H1 (cell line): ENCODE data around the gene LCNL1. TPM values are rescaled to one million over a fixed set of nuclear protein-coding genes. Genes with fewer than 3 reads are reported as not detected.

Experiments
- CBX8 ChIP-seq: fragments of 300-800, 300-1000 bp; sonication (generic); IDR thresholded peaks from 2 replicates; pipeline ENCODE4 v1.7.1; 2016; ENCODE audit warnings: low read depth, low read length, borderline replicate concordance
- TEAD4 ChIP-seq: IDR thresholded peaks from 2 replicates; pipeline ENCODE4 v1.6.1; 2012; ENCODE audit warnings: low read depth, low read length, inconsistent platforms, mixed read lengths
- polyA plus RNA-seq, 7 experiments: library from polyadenylated mRNA; depleted of rRNA in 3 of 7; stranded (reverse) in 5 of 7; unstranded in 2 of 7; fragments of >200 nt in 5 of 7; fragments of 200-250 nt in 2 of 7; gene quantifications; 1 replicate in 5 of 7; 2 replicates in 1 of 7; 4 replicates in 1 of 7; pipeline versions ENCODE4 v1.2.1 to v1.2.3, GENCODE V29; 2011 to 2013; ENCODE audit warnings: missing spikeins in 2 of 7, mixed read lengths in 2 of 7
- total RNA-seq: library from RNA; stranded (reverse); fragmentation: NEBNext Ultra II Directional; extraction: Animal tissue kit (Norgen Biotek cat#: 25700); gene quantifications from 2 replicates; pipeline ENCODE4 v1.2.1, GENCODE V29; 2021
- TF ChIP-seq, protein P1 (sequence below), 3 experiments: IDR thresholded peaks; 1 replicate in 2 of 3; 2 replicates in 1 of 3; pipeline versions ENCODE4 v1.5.1 to v1.6.1; 2011; ENCODE audit warnings: low read length in 3 of 3, mild to moderate bottlenecking in 3 of 3, inconsistent platforms in 2 of 3, low read depth in 1 of 3, moderate library complexity in 1 of 3; ENCODE audit not compliant: insufficient read depth in 1 of 3; ENCODE audit errors: control extremely low read depth in 1 of 3

LCNL1 gene
- total and polyA plus RNA-seq, 2 of the 8 experiments (the other 6 are each of a cell fraction or from before 2014, with no cell fraction given), result 0.11 TPM; not detected in 1

DNA sequence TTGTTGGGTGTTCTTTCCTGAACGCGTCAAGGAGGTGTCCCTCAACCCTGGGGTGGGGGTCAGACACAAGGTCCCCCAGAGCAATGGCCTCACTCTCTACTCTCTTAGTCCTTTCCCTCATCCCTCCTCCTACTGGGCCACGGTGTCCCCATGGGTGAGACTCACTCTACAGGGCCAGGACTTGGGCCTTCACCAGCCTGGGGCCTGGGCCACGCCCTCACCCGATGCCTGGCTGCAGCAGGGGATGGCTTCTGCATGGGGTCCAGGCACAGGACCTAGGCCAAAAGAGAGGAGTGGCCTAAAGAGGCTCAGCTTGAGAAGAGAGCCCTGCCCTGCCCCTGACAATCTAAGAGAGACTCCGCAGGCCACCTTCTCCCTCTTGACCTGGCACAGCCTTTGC lies 24.9 kb upstream of the LCNL1 start (continued):
- TF ChIP-seq CBX8, result no peak
- TF ChIP-seq, protein P1, sequence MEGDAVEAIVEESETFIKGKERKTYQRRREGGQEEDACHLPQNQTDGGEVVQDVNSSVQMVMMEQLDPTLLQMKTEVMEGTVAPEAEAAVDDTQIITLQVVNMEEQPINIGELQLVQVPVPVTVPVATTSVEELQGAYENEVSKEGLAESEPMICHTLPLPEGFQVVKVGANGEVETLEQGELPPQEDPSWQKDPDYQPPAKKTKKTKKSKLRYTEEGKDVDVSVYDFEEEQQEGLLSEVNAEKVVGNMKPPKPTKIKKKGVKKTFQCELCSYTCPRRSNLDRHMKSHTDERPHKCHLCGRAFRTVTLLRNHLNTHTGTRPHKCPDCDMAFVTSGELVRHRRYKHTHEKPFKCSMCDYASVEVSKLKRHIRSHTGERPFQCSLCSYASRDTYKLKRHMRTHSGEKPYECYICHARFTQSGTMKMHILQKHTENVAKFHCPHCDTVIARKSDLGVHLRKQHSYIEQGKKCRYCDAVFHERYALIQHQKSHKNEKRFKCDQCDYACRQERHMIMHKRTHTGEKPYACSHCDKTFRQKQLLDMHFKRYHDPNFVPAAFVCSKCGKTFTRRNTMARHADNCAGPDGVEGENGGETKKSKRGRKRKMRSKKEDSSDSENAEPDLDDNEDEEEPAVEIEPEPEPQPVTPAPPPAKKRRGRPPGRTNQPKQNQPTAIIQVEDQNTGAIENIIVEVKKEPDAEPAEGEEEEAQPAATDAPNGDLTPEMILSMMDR (IDR thresholded peaks at IDR 0.05; ENCODE audit: control extremely low read depth in 1 of 3, insufficient read depth in 1 of 3, low read depth in 1 of 3, low read length in 3 of 3), result no peak
- no peak for TF ChIP-seq TEAD4
